K562 (cell line): ENCODE results near the gene LINGO3. TPM values are rescaled to one million over a fixed set of nuclear protein-coding genes. Genes with fewer than 3 reads are reported as not detected.

Source experiments
- C11orf30 ChIP-seq: fragments of 450-650 bp; IDR thresholded peaks from 2 replicates; pipeline ENCODE4 v1.6.1; 2016; ENCODE audit warnings: low read depth, mild to moderate bottlenecking
- CBX1 ChIP-seq: sonication (generic); IDR thresholded peaks from 2 replicates; pipeline ENCODE4 v1.6.1; 2016; ENCODE audit warnings: antibody characterized with exemption, low read depth, mild to moderate bottlenecking
- E2F3 ChIP-seq: fragments of 250-450 bp; sonication (Bioruptor Pico); IDR thresholded peaks from 2 replicates; pipeline ENCODE4 v1.4.0; 2020; ENCODE audit warnings: mild to moderate bottlenecking
- FIP1L1 ChIP-seq: fragments of 200-400 bp; formaldehyde crosslinking; IDR thresholded peaks from 2 replicates; pipeline ENCODE4 v1.6.1; 2018; ENCODE audit warnings: mild to moderate bottlenecking, low read depth, low read length; ENCODE audit not compliant: poor library complexity, severe bottlenecking
- FOXP1 ChIP-seq: sonication (generic); formaldehyde crosslinking; IDR thresholded peaks from 2 replicates; pipeline ENCODE4 v1.8.0; 2022; ENCODE audit warnings: mild to moderate bottlenecking, missing genetic modification reagents
- GABPB1 ChIP-seq: sonication (generic); formaldehyde crosslinking; IDR thresholded peaks from 2 replicates; pipeline ENCODE4 v1.8.0; 2022; ENCODE audit warnings: mild to moderate bottlenecking, missing genetic modification reagents
- GTF2E2 ChIP-seq: fragments of 200-800 bp; sonication (Bioruptor generic); IDR thresholded peaks from 2 replicates; pipeline ENCODE4 v1.6.1; 2016; ENCODE audit warnings: missing genetic modification characterization, missing compliant biosample characterization
- HCFC1 ChIP-seq: IDR thresholded peaks from 2 replicates; pipeline ENCODE4 v1.6.1; 2012; ENCODE audit warnings: low read depth, low read length, improper control_type of control experiment
- HMGXB4 ChIP-seq: sonication (generic); formaldehyde crosslinking; IDR thresholded peaks from 2 replicates; pipeline ENCODE4 v1.8.1; 2023; ENCODE audit warnings: mild to moderate bottlenecking, missing genetic modification reagents
- KDM5B ChIP-seq: fragments of 200-600 bp; sonication (generic); IDR thresholded peaks from 2 replicates; pipeline ENCODE4 v1.6.1; 2012; ENCODE audit warnings: low read depth, mild to moderate bottlenecking, moderate library complexity, low read length, control low read depth, inconsistent platforms; ENCODE audit not compliant: insufficient replicate concordance
- L3MBTL2 ChIP-seq: fragments of 450-650 bp; IDR thresholded peaks from 2 replicates; pipeline ENCODE4 v1.6.1; 2016; ENCODE audit warnings: mild to moderate bottlenecking, moderate library complexity
- MXD1 ChIP-seq: fragments of 250-450 bp; sonication (Bioruptor Pico); IDR thresholded peaks from 2 replicates; pipeline ENCODE4 v1.8.0; 2021; ENCODE audit warnings: borderline replicate concordance, mild to moderate bottlenecking, moderate library complexity; ENCODE audit not compliant: poor library complexity, severe bottlenecking
- MYC ChIP-seq, 2 experiments: fragments of 250-450 bp in 1 of 2; sonication (Bioruptor Pico) in 1 of 2; IDR thresholded peaks; 2 replicates each; pipeline versions ENCODE4 v1.5.1 to v1.6.1; 2012 to 2021; ENCODE audit warnings: low read depth in 2 of 2, borderline replicate concordance in 1 of 2, improper control_type of control experiment in 1 of 2, low read length in 1 of 2, mild to moderate bottlenecking in 1 of 2, moderate library complexity in 1 of 2
- PHF8 ChIP-seq: fragments of 200-600 bp; sonication (generic); IDR thresholded peaks from 2 replicates; pipeline ENCODE4 v1.6.1; 2012; ENCODE audit warnings: mixed run types, mild to moderate bottlenecking, inconsistent platforms, low read length, moderate library complexity, borderline replicate concordance
- PML ChIP-seq: IDR thresholded peaks from 2 replicates; pipeline ENCODE4 v1.6.1; 2012; ENCODE audit warnings: low read length, inconsistent platforms
- POLR2AphosphoS2 ChIP-seq: IDR thresholded peaks from 2 replicates; pipeline ENCODE4 v1.6.1; 2012; ENCODE audit warnings: low read length, improper control_type of control experiment
- RBM34 ChIP-seq: fragments of 200-400 bp; formaldehyde crosslinking; IDR thresholded peaks from 2 replicates; pipeline ENCODE4 v1.6.1; 2018; ENCODE audit warnings: low read length, borderline replicate concordance; ENCODE audit not compliant: insufficient read depth
- SIN3B ChIP-seq: fragments of 450-650 bp; IDR thresholded peaks from 2 replicates; pipeline ENCODE4 v1.6.1; 2017; ENCODE audit warnings: low read depth, mild to moderate bottlenecking, moderate library complexity
- SNRNP70 ChIP-seq: fragments of 200-400 bp; formaldehyde crosslinking; optimal IDR thresholded peaks from 2 replicates; pipeline ENCODE3; 2017; ENCODE audit warnings: low read depth, low read length
- SREBF1 ChIP-seq: fragments of 150-350 bp; IDR thresholded peaks from 2 replicates; pipeline ENCODE4 v1.6.1; 2014; ENCODE audit warnings: antibody characterized with exemption, low read depth, low read length, borderline replicate concordance
- TAF1 ChIP-seq: IDR thresholded peaks from 2 replicates; pipeline ENCODE4 v1.6.1; 2011; ENCODE audit warnings: mild to moderate bottlenecking, low read length, moderate library complexity; ENCODE audit not compliant: insufficient read depth, control insufficient read depth, severe bottlenecking; ENCODE audit errors: extremely low read depth
- TAF9B ChIP-seq: fragments of 450-650 bp; IDR thresholded peaks from 2 replicates; pipeline ENCODE4 v1.6.1; 2018; ENCODE audit warnings: mild to moderate bottlenecking; ENCODE audit not compliant: partially characterized antibody
- ZFX ChIP-seq: sonication (generic); formaldehyde crosslinking; IDR thresholded peaks from 2 replicates; pipeline ENCODE4 v1.8.0; 2022; ENCODE audit warnings: mild to moderate bottlenecking, missing genetic modification reagents, moderate library complexity
- ZNF324 ChIP-seq: fragments of 250-450 bp; sonication (Bioruptor Pico); IDR thresholded peaks from 2 replicates; pipeline ENCODE4 v1.4.0; 2020; ENCODE audit warnings: mild to moderate bottlenecking
- ZNF431 ChIP-seq: sonication (generic); formaldehyde crosslinking; IDR thresholded peaks from 2 replicates; pipeline ENCODE4 v1.8.0; 2022; ENCODE audit warnings: mild to moderate bottlenecking, missing genetic modification reagents
- polyA plus RNA-seq, 8 experiments: library from polyadenylated mRNA; depleted of rRNA in 4 of 8; stranded (reverse) in 5 of 8; unstranded in 3 of 8; fragments of >200 nt; fragmentation: Nextera tagmentation in 2 of 8; fragmentation: Illumina TruSeq in 1 of 8; extraction: Ambion mirVana in 2 of 8; extraction: Trizol in 1 of 8; gene quantifications; 2 replicates each; pipeline versions ENCODE4 v1.2.1 to v1.2.3, GENCODE V29; 2011 to 2014; ENCODE audit warnings: inconsistent platforms in 1 of 8, missing spikeins in 1 of 8
- total RNA-seq, 7 experiments: library from RNA; depleted of rRNA in 6 of 7; stranded (reverse); fragments of >200 nt in 6 of 7; fragmentation: Illumina TruSeq in 2 of 7; extraction: Trizol in 2 of 7; gene quantifications; 2 replicates each; pipeline versions ENCODE4 v1.2.1 to v1.2.3, GENCODE V29; 2011 to 2021; ENCODE audit warnings: low replicate concordance in 1 of 7

Gene LINGO3
- total and polyA plus RNA-seq, 9 of the 15 experiments (the other 6 are each of a cell fraction or from before 2014, with no cell fraction given): 0.03 to 0.05 (median 0.03) TPM; not detected in 6

DNA sequence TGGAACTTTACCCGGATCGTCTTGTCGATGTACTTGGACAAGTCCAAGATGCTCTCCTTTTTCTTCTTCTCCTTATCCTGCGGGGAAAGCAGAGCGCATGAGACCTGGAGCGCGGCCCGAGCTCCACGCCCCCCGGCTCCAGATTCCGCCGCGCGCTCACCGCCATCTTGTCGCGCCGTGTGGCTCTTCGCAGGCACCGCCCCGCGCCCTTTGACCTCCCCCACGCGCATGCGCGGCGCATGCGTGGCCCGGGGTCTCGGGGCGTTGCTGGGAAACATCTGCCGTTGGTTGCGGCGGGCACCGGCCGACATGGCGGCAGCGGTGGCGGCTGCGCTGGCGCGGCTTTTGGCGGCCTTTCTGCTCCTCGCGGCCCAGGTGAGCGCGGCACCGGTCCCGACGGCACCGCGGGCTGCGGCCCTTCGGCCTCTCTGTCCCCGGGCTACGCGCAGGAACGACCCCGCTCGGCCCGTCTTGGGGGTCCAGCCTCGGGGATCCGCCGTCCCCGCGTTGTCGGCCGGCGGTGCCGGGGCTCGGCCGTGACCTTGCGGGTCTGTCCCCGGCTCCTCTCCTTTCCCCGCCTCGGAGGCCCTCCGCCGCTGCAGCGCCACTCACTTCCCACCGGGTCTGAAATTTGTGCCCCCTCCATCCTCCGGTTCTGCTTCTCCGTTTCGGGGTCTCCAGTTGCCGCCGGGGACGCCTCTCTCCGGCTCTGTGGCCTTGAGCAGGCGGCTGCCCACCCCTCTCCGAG is 20.6 kb upstream of the LINGO3 start, which contains the start of the genes LSM7 and SPPL2B (continued):
- TF ChIP-seq MYC (IDR thresholded peaks at IDR 0.05; ENCODE audit: low read depth, low read length) (peak; percentile 98), MYC (CRISPR knock-in tag; IDR thresholded peaks at IDR 0.05; ENCODE audit: borderline replicate concordance, low read depth) (peak; percentile 80; the same call in 1 of the 2 replicates), GTF2E2 (tag) (peak; percentile 93), ZFX (CRISPR knock-in tag) (peak; percentile 88), PML (peak; percentile 61; the same call in 1 of the 2 replicates), SREBF1 (peak; percentile 74; the same call in 1 of the 2 replicates), FOXP1 (CRISPR knock-in tag) (peak; percentile 28; the same call in 1 of the 2 replicates), POLR2AphosphoS2 (peak; percentile 82; the same call in 1 of the 2 replicates), E2F3 (CRISPR knock-in tag) (peak; percentile 74; the same call in 1 of the 2 replicates), ZNF324 (CRISPR knock-in tag) (no peak), KDM5B (peak; percentile 93), C11orf30 (peak; percentile 75), TAF9B (peak; percentile 81), TAF1 (peak; percentile 91), GABPB1 (CRISPR knock-in tag) (peak; percentile 62), PHF8 (peak; percentile 95), MXD1 (CRISPR knock-in tag) (peak; percentile 50), L3MBTL2 (0 out of 2 replicates have a peak, but pooled peaks have one; percentile 26), HMGXB4 (CRISPR knock-in tag) (0 out of 2 replicates have a peak, but pooled peaks have one; percentile 36), FIP1L1 (peak; percentile 84), HCFC1 (peak; percentile 71), RBM34 (peak; percentile 86; the same call in 1 of the 2 replicates), SNRNP70 (no peak), SIN3B (peak; percentile 68; the same call in 1 of the 2 replicates), ZNF431 (peak; percentile 67; the same call in 1 of the 2 replicates), CBX1 (0 out of 2 replicates have a peak, but pooled peaks have one; percentile 26)
